PC-3 (cell line): ENCODE measurements around the gene BAZ2B. TPM values are rescaled to one million over a fixed set of nuclear protein-coding genes. Genes with fewer than 3 reads are reported as not detected.

ENCODE experiments used
- ATAC-seq: fragments of 200-7000 bp; cut with Tn5 transposase; 2 replicates; pipeline ENCODE4 v1.9.1; 2020; ENCODE audit warnings: mild to moderate bottlenecking, moderate library complexity
- BruUV-seq: library from RNA; stranded (reverse); fragments of 400-500 nt; replicated peaks from 2 replicates; lab custom pipeline; 2021; lab: Mats Ljungman, UMichigan
- CTCF ChIA-PET: fragments of 300-600 bp; sonication (Branson Sonifier 250); formaldehyde crosslinking; loops from one replicate; lab custom pipeline; 2022; ENCODE audit warnings: antibody characterized with exemption; lab: Charles Lee
- POLR2A ChIA-PET: fragments of 300-600 bp; sonication (Branson Sonifier 250); formaldehyde crosslinking; loops from one replicate; lab custom pipeline; 2022; ENCODE audit warnings: antibody characterized with exemption; ENCODE audit not compliant: unreplicated experiment; lab: Charles Lee
- DNase-seq: peaks from one replicate; pipeline ENCODE4 v3.0.0-alpha.2; 2015
- H2AFZ ChIP-seq: fragments of 300-600 bp; sonication (generic); 2 replicates; pipeline ENCODE4 v1.6.0; 2016; ENCODE audit warnings: antibody characterized with exemption, low read length
- H3F3A ChIP-seq: fragments of 300-600 bp; sonication (generic); one replicate; pipeline ENCODE4 v1.6.0; 2017; ENCODE audit warnings: antibody characterized with exemption, low read length, control low read depth, mild to moderate bottlenecking; ENCODE audit not compliant: unreplicated experiment
- H3K27ac ChIP-seq: fragments of 300-600 bp; sonication (generic); 2 replicates; pipeline ENCODE4 v1.5.1; 2016; ENCODE audit warnings: mild to moderate bottlenecking, low read length
- H3K27me3 ChIP-seq: fragments of 300-600 bp; sonication (generic); 2 replicates; pipeline ENCODE4 v1.6.1; 2016; ENCODE audit warnings: low read length, mixed read lengths
- H3K36me3 ChIP-seq: fragments of 300-600 bp; sonication (generic); 2 replicates; pipeline ENCODE4 v1.6.1; 2016; ENCODE audit warnings: low read depth, mixed run types, low read length, mixed read lengths
- H3K4me1 ChIP-seq: fragments of 300-600 bp; sonication (generic); 2 replicates; pipeline ENCODE4 v1.5.1; 2016; ENCODE audit warnings: low read length; ENCODE audit not compliant: insufficient read depth
- H3K4me2 ChIP-seq: fragments of 300-600 bp; sonication (generic); 2 replicates; pipeline ENCODE4 v1.6.0; 2016; ENCODE audit warnings: low read length
- H3K4me3 ChIP-seq: fragments of 300-600 bp; sonication (generic); 2 replicates; pipeline ENCODE4 v1.5.1; 2016; ENCODE audit warnings: mild to moderate bottlenecking, low read length, mixed read lengths
- H3K79me2 ChIP-seq: fragments of 300-600 bp; sonication (generic); 2 replicates; pipeline ENCODE4 v1.6.1; 2017; ENCODE audit warnings: low read length, mixed read lengths
- H3K9ac ChIP-seq: fragments of 300-600 bp; sonication (generic); 2 replicates; pipeline ENCODE4 v1.6.0; 2016; ENCODE audit warnings: mild to moderate bottlenecking, low read length
- H3K9me2 ChIP-seq: fragments of 300-600 bp; sonication (generic); replicated peaks from 2 replicates; pipeline ENCODE4 v1.6.1; 2016; ENCODE audit warnings: mixed run types, low read length, mixed read lengths
- H3K9me3 ChIP-seq: fragments of 300-600 bp; sonication (generic); 2 replicates; pipeline ENCODE4 v1.6.1; 2016; ENCODE audit warnings: low read length, mixed read lengths
- H4K20me1 ChIP-seq: fragments of 300-600 bp; sonication (generic); 2 replicates; pipeline ENCODE4 v1.6.1; 2016; ENCODE audit warnings: low read length, mixed read lengths
- EZH2 ChIP-seq: fragments of 300-600 bp; sonication (generic); IDR thresholded peaks from one replicate; pipeline ENCODE4 v1.6.1; 2017; ENCODE audit warnings: antibody characterized with exemption, mild to moderate bottlenecking, low read length; ENCODE audit not compliant: unreplicated experiment
- EZH2phosphoT487 ChIP-seq: fragments of 300-600 bp; sonication (generic); IDR thresholded peaks from 2 replicates; pipeline ENCODE4 v1.6.1; 2018; ENCODE audit warnings: mild to moderate bottlenecking, antibody characterized with exemption, low read length, borderline replicate concordance
- intact Hi-C: fragments of 100-400 bp; cut with micrococcal nuclease; formaldehyde crosslinking; loops from 2 replicates; pipeline ENCODE4 v1.9.0; 2023
- total RNA-seq: library from RNA; depleted of rRNA; stranded (reverse); fragments of >200 nt; gene quantifications from 2 replicates; pipeline ENCODE4 v1.2.3, GENCODE V29; 2014
- TF ChIP-seq, protein P1 (sequence below): fragments of 300-600 bp; sonication (generic); conservative IDR thresholded peaks from 2 replicates; pipeline ENCODE4 v1.5.1; 2017; ENCODE audit warnings: antibody characterized with exemption, low read depth, mild to moderate bottlenecking, low read length

BAZ2B gene
- total RNA-seq, 1 experiment from 2014 or later: 19.6 TPM

DNA sequence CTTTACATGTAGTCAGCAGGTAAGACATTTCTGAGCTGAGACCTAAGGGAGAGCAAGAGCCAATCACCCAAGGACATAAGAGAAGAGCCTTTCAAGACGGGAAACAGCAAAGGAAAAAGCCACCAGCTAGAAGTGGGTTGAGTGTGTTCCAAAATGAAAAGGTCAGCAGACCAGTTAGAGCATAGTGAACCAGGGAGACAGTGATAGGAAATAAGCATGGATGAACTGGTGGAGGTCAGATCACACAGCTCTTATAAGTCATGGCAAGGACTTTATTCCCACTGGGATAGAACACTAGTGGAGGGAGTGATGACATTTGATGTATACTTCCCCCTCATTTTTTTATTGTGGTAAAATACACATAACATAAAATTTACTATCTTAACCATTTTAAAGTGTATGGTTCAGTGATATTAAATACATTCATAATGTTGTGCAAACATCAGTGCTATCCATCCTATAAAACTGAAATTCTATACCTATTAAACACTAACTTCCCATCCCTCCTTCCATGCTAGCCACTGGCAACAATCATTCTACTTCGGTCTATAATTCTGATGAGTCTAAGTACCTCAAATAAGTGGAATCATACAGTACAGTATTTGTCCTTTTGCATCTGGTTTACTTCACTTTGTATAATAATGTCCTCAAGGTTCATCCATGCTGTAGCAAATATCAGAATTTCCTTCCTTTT is 174.0 kb downstream of the BAZ2B start:
- Histone ChIP-seq H3K4me2 (no peak overlapping the region), H3K27ac (no peak overlapping the region), H3K9me3 (no peaks in the 10 kb centered on the region), H3K36me3 (no peaks in the 10 kb centered on the region), H3K27me3 (no peaks in the 10 kb centered on the region), H3K79me2 (no peaks in the 10 kb centered on the region), H2AFZ (no peak overlapping the region), H3F3A (no peaks in the 10 kb centered on the region), H3K4me1 (peaks cover 12% of the 10 kb centered on the region), H3K9ac (no peak overlapping the region), H4K20me1 (no peaks in the 10 kb centered on the region), H3K4me3 (no peak overlapping the region), H3K9me2 (no peaks in the 10 kb centered on the region)
- BruUV-seq: no TSS peak
- ChIA-PET CTCF (no interaction called here), POLR2A (interaction anchor here (0.7 kb wide), 1 partner anchor 270 kb away, joined by 5 read pairs; the partner anchor contains the start of gene MARCHF7)
- intact Hi-C loops: loop anchor here (5.0 kb wide), 1 partner anchor 160 kb away; no protein-coding TSS in a partner anchor
- TF ChIP-seq EZH2phosphoT487 (no peak), EZH2 (no peak)
- TF ChIP-seq, protein P1, sequence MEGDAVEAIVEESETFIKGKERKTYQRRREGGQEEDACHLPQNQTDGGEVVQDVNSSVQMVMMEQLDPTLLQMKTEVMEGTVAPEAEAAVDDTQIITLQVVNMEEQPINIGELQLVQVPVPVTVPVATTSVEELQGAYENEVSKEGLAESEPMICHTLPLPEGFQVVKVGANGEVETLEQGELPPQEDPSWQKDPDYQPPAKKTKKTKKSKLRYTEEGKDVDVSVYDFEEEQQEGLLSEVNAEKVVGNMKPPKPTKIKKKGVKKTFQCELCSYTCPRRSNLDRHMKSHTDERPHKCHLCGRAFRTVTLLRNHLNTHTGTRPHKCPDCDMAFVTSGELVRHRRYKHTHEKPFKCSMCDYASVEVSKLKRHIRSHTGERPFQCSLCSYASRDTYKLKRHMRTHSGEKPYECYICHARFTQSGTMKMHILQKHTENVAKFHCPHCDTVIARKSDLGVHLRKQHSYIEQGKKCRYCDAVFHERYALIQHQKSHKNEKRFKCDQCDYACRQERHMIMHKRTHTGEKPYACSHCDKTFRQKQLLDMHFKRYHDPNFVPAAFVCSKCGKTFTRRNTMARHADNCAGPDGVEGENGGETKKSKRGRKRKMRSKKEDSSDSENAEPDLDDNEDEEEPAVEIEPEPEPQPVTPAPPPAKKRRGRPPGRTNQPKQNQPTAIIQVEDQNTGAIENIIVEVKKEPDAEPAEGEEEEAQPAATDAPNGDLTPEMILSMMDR: no peak
- ATAC-seq (peak; percentile 96), DNase-seq (peak; percentile 36)

DNA sequence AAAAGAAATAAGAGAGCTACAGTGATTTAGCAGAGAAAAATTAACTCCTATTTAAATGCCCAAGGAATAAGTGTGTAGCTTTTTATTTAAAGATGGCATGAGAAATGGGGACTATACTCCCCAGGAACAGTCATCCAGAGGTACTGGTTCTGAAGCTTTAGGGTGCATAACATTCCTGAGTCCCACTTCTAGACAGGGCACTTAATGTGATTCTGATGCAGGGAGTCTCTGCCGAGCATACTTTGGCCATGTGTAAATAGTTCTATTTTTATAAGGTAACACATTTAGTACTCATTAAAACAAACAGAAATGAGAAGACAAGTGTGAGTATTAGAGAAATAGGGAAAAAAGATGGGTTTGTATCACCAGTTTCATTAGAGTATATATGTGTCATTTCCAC is 175.2 kb downstream of the BAZ2B start:
- H3K4me3 ChIP-seq: no peak overlapping the region
- no peak overlapping the region for H3K9ac ChIP-seq
- H3K4me1 ChIP-seq: peaks cover 12% of the 10 kb centered on the region
- H3F3A ChIP-seq: no peaks in the 10 kb centered on the region
- ChIA-PET CTCF (no interaction called here), POLR2A (no interaction called here)
- intact Hi-C loops: loop anchor here (5.0 kb wide), 1 partner anchor 161 kb away; no protein-coding TSS in a partner anchor
- no peak for ATAC-seq
- H3K79me2 ChIP-seq: no peaks in the 10 kb centered on the region
- DNase-seq: no peak
- H3K27me3 ChIP-seq: no peaks in the 10 kb centered on the region
- H3K9me3 ChIP-seq: no peaks in the 10 kb centered on the region
- no TSS peak for BruUV-seq
- no peak overlapping the region for H2AFZ ChIP-seq
- no peaks in the 10 kb centered on the region for H3K9me2 ChIP-seq
- H3K4me2 ChIP-seq: no peak overlapping the region
- H4K20me1 ChIP-seq: no peaks in the 10 kb centered on the region
- TF ChIP-seq, protein P1: no peak
- H3K36me3 ChIP-seq: no peaks in the 10 kb centered on the region
- H3K27ac ChIP-seq: no peak overlapping the region

DNA sequence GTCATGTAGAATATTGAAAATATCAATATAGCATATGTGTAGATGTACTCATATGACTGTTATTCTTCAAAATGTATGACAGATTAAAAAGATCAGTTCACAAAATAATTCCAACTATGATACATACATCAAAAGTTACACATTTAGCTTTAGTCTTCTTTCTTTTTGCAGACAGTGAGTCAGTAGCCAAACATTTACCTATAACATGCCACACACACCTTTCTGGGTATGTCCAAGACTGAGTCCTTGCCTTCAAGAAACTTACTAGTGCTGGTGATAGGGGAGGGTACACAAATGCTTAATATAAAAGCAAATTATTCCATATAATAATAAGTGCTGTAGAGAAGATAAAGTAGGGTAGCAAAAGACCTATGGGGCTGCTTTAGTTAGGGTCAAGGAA is 176.9 kb downstream of the BAZ2B start:
- TF ChIP-seq EZH2 (no peak), EZH2phosphoT487 (no peak)
- TF ChIP-seq, protein P1: no peak
- H4K20me1 ChIP-seq: no peaks in the 10 kb centered on the region
- intact Hi-C loops: no loop called here
- H3K79me2 ChIP-seq: no peaks in the 10 kb centered on the region
- H3K4me2 ChIP-seq: no peak overlapping the region
- no peak overlapping the region for H3K9ac ChIP-seq
- H3K9me2 ChIP-seq: no peaks in the 10 kb centered on the region
- no peaks in the 10 kb centered on the region for H3K27me3 ChIP-seq
- H3K4me1 ChIP-seq: peaks cover 12% of the 10 kb centered on the region
- H3K27ac ChIP-seq: no peak overlapping the region
- H3K4me3 ChIP-seq: no peak overlapping the region
- H3K9me3 ChIP-seq: no peaks in the 10 kb centered on the region
- H3K36me3 ChIP-seq: no peaks in the 10 kb centered on the region
- DNase-seq: peak; percentile 26
- no peak overlapping the region for H2AFZ ChIP-seq
- CTCF ChIA-PET: no interaction called here
- POLR2A ChIA-PET: no interaction called here
- no peaks in the 10 kb centered on the region for H3F3A ChIP-seq
- BruUV-seq: no TSS peak
- ATAC-seq: no peak
